ENCODE measurements around the gene MRPL33.
"Not testable (repeated sequence)": the region's sequence is repeated elsewhere in the genome, so short reads cannot be mapped to it uniquely, and the experiment has no call there.

Gene MRPL33

DNA sequence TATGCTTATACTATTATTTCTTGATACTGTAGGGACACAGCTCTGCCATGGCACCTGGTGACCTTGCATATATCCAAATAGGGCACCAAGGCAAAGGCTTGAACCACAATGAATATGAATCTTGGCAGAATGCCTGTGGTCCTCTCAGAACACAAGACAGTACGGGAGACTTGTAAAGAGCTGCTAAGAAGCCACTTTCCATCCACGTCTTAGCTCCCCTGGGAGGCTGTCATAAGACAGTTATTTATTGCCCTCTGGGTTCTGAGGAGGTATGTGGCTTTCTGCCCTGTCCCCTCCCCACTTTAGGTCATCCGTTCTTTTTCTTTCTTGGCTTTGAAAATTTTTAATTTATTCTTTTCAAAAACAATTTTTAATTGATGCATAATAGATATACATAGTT lies 29.8 kb upstream of the MRPL33 start:
- DNase-seq (ENCODE audit: low read depth in 4 of 4, low spot score in 1 of 4): no peak

DNA sequence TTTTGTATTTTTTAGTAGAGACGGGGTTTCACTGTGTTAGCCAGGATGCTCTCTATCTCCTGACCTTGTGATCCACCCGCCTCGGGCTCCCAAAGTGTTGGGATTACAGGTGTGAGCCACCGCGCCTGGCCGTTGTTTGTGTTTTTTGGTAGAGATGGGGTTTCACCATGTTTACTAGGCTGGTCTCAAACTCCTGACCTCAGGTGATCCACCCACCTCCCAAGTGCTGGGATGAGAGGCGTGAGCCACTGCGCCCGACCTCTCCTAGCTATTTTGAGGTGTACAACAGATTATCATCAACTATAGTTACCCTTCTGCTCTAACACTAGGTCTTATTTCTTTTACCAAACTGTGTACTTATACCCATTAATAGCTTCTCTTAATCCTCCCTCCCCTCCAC lies 28.9 kb upstream of the MRPL33 start:
- DNase-seq (ENCODE audit: low read depth in 4 of 4, low spot score in 1 of 4): no peak

DNA sequence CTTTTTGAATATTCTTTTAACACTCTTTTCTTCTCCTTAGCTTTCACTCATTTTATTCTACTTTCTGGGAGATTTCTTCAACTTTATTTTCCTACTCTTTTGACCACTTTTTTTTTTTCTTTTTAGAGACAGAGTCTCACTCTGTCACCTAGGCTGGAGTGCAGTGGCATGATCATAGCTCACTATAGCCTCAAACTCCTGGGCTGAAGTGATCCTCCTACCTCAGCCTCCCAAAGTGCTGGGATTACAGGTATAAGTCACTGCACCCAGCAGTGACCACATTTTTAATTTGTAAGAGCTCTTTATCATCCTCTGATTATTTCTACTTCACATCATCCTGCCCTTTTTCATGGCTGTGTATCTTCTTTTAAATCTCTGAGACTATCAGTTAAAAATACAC lies 26.0 kb upstream of the MRPL33 start:
- not testable (repeated sequence) for DNase-seq (ENCODE audit: low read depth in 4 of 4, low spot score in 1 of 4)

GRCh38 chr2:27746325-27746724 lies 25.2 kb upstream of the MRPL33 start:
- no peak for DNase-seq (ENCODE audit: low read depth in 4 of 4, low spot score in 1 of 4)

DNA sequence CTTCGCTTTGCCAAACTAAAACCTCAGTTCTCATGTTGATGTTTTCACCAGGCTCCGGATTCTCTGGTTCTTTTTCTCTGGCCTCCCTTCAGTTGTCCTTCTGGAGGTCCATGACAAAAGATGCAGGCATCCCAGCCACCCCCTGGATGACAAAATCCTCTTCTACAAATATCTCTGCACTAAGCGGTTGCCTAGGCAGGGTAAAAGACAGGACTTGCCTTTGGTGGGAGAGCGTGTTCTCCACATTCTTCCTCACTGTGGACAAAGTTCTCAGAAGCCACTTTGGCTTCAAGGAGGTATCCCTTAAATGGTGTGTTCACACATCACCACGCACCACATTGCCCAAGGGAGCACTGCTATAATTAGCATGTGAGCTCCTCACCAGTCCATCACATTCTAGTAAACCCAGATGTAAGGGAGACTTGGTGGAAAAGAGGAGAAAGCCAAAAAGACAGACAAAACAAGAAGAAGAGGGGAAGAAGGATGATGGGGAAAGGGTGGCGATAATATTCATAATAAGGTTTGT lies 23.6 kb upstream of the MRPL33 start:
- no peak for DNase-seq (ENCODE audit: low read depth in 4 of 4, low spot score in 1 of 4)

DNA sequence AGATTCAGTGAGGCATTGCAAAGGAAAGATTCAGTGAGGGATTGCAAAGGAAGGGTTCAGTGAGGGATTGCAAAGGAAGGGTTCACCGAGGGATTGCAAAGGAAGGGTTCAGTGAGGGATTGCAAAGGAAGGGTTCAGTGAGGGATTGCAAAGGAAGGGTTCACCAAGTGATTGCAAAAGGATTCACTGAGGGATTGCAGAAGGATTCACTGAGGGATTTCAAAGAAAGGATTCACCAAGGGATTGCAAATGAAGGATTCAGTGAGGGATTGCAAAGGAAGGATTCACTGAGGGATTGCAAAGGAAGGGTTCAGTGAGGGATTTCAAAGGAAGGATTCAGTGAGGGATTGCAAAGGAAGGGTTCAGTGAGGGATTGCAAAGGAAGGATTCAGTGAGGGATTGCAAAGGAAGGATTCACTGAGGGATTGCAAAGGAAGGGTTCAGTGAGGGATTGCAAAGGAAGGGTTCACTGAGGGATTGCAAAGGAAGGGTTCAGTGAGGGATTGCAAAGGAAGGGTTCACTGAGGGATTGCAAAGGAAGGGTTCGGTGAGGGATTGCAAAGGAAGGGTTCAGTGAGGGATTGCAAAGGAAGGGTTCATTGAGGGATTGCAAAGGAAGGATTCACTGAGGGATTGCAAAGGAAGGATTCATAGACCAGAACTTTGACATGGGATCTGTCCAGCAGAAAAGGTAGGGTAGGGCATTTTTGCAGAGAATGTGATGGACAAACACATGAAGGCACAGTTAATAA lies 22.5 kb upstream of the MRPL33 start:
- not testable (repeated sequence) for DNase-seq (ENCODE audit: low read depth in 4 of 4, low spot score in 1 of 4)

DNA sequence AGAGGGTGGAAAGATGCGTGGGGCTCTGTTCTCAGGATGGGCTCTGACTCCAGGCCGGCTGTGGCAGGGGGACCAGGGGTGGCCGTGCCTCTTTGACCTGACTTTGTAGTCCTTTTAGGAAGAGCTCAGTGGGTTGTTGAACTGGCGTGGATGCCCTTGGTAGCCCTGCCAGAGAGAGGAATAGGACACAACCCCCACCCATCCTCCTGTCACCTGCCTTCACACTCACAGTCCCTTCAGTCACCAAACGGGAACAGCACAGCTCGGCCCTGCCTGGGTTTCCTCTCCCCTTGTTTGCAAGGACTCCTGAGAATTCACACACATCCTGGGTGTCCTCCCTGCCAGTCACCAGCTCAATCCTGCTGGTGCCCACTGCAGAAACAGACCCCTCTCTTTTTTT lies 20.1 kb upstream of the MRPL33 start:
- no peak for DNase-seq (ENCODE audit: low read depth in 4 of 4, low spot score in 1 of 4)

GRCh38 chr2:27752551-27753237 lies 18.8 kb upstream of the MRPL33 start:
- no peak for DNase-seq (ENCODE audit: low read depth in 4 of 4, low spot score in 1 of 4)

GRCh38 chr2:27754138-27754588 lies 17.4 kb upstream of the MRPL33 start:
- peak; percentile 47 to 73 (median 58) for DNase-seq (ENCODE audit: low read depth in 4 of 4, low spot score in 1 of 4)

DNA sequence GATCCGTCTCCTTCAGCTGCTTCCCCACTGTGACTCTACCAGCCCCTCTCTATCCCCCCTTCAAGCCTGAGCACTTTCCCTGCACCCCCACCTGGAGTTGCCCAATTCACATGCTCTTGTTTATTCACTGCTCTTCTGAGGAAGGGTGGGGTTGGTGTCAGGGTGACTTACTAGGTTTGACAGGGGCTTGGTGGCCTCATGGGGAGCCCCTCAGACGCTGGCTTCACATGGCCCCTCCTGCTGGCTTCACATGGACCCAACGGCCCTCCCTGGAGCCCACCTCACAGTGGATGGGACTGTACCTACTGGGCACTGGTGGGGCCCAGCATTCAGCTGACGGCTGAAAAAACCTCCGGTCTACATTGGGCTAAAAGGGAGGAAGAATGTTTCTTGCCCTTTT lies 16.7 kb upstream of the MRPL33 start:
- DNase-seq (ENCODE audit: low read depth in 4 of 4, low spot score in 1 of 4): no peak

DNA sequence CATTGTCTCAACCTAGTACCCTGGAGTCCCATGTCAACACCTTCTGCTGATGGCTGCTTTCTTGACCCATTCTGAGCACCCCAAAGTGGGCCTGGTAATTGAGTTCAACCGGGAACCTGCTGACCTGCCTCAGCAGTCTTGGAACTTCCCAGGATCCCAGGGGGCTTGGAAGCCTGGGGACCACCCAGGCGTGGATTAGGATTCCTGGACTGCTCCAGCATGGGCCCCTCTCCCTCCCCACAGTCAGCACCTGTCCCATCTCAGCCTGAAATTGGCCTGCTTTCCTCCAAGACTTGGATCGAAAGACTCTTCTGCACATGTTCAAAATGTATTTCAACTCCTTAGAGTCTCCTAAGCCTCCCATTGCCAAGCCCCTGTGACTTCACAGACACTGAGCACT lies 15.4 kb upstream of the MRPL33 start:
- DNase-seq (ENCODE audit: low read depth in 4 of 4, low spot score in 1 of 4): no peak

DNA sequence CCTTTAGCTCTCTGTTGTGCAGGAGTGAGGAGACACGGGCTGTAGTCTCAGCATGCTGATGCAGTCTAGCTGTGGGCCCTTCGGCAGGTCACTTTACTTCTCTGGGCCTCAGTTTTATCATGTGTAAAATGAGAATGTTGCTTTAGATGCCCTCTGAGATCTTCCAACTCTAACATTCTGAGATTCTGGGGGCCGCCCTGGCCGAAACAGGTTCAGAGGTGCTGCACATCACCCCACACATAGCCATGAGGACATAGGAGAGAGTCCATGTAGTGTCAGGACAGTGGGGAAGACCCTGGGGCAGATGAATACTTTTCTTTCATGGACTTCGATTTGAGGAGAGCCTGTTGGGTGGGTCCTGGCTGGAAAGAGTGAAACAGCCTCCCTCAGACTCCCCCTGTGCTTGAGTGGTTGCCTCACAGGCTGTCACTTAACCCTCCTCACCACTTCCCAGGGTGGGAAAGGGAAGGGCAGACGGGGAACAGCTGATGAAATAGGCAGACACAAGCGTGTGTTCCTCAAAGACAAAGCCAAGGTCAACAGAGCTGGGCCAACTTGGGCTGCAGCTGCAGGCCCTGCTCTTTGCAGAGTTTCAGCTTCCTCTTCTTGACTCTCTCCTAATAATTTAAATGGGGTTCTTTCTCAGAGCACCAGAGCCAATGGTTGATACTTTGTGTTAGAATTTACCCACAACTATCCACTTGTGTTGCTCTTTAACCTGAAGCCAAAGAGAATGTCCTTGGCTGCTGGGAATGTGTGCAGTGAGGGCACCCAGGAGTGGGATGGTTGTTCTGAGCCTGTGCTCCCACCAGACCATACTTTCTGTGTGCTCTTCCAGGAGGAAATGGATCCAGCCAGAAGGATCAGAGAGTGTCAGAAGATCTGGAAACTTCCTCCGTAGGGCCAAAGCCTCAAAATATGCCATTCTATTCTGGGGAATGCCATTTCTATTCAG lies 14.7 kb upstream of the MRPL33 start:
- DNase-seq (ENCODE audit: low read depth in 4 of 4, low spot score in 1 of 4): no peak

GRCh38 chr2:27762951-27763906 lies 8.3 kb upstream of the MRPL33 start:
- no peak for DNase-seq (ENCODE audit: low read depth in 4 of 4, low spot score in 1 of 4)

DNA sequence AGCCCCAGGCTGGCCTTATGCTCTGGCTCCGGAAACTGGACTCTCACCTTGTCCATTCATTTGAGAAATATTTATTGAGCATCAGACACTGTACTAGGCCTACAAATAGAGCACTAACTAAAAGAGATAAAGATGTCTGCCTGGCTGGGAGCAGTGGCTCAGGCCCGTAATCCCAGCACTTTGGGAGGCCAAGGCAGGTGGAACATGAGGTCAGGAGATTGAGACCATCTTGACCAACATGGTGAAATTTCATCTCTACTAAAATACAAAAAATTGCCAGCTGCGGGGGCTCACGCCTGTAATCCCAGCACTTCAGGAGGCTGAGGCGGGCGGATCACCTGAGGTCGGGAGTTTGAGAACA lies 7.6 kb upstream of the MRPL33 start:
- no peak for DNase-seq (ENCODE audit: low read depth in 4 of 4, low spot score in 1 of 4)

DNA sequence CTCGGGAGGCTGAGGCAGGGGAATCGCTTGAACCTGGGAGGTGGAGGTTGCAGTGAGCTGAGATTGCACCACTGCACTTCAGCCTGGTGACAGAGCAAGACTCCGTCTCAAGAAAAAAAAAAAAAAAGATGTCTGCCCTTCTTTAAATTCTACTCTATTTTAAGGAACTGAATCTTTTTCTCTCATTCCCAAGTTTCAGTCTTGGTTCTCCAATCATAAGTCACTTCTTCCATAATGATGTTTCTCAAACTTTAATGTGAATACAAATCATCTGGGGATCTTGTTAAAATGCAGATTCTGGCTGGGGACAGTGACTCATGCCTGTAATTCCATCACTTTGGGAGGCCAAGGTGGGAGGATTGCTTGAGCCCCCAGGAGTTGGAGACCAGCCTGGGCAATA lies 7.0 kb upstream of the MRPL33 start:
- DNase-seq (ENCODE audit: low read depth in 4 of 4, low spot score in 1 of 4): not testable (repeated sequence)

- DNase-seq (ENCODE audit: low read depth in 4 of 4, low spot score in 1 of 4): peak; percentile 25 to 33 (median 28)
Observed at GRCh38 chr2:27765621-27766286, 5.8 kb upstream of the MRPL33 start.

- DNase-seq (ENCODE audit: low read depth in 4 of 4, low spot score in 1 of 4): no peak
Observed at GRCh38 chr2:27766287-27766661, 5.2 kb upstream of the MRPL33 start.

DNA sequence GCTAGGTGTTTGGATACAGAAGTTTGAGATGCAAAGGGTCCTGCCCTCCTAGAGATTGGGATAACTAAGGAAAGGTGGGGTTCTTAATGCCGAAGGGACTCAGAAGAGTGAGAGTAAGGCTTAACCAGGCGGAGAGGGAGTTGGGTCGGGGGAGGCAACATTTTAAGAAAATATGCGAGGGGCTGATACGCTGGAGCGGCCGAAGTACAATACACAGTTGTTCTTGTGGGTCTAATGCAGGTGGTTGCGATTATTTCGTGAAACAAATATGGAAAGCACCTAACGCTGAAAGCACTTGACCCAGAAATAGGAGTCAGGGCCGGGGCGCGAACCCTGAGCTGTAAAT lies 344 bp upstream of the MRPL33 start:
- no peak for DNase-seq (ENCODE audit: low read depth in 4 of 4, low spot score in 1 of 4)

GRCh38 chr2:27772804-27773203 lies 1.3 kb downstream of the MRPL33 start:
- DNase-seq (ENCODE audit: low read depth in 4 of 4, low spot score in 1 of 4): no peak

- no peak for DNase-seq (ENCODE audit: low read depth in 4 of 4, low spot score in 1 of 4)
Observed at GRCh38 chr2:27773959-27774358, 2.4 kb downstream of the MRPL33 start.
